Aorta (tissue), 5 donors: ENCODE measurements around the gene PDIK1L. TPM values are rescaled to one million over a fixed set of nuclear protein-coding genes. Genes with fewer than 3 reads are reported as not detected.

Experiments used
- ATAC-seq: fragments of 200-7000 bp; cut with Tn5 transposase; one replicate; pipeline ENCODE4 v1.9.1; 2022; ENCODE audit warnings: moderate library complexity; ENCODE audit not compliant: low FRiP score
- DNase-seq, 2 donors: peaks; one replicate each; pipeline ENCODE4 v3.0.0-alpha.2; 2020
- H3K27ac ChIP-seq, 2 donors: one replicate each; pipeline ENCODE4 v1.5.1; 2013; ENCODE audit warnings: low read length in 2 of 2, mild to moderate bottlenecking in 2 of 2, moderate library complexity in 2 of 2, control low read depth in 1 of 2, inconsistent platforms in 1 of 2, low read depth in 1 of 2
- H3K27me3 ChIP-seq, 2 donors: one replicate each; pipeline ENCODE4 v1.6.1; 2013; ENCODE audit warnings: control low read depth in 1 of 2, low read length in 1 of 2, mild to moderate bottlenecking in 1 of 2, moderate library complexity in 1 of 2; ENCODE audit not compliant: insufficient read depth in 2 of 2, control insufficient read depth in 1 of 2
- H3K36me3 ChIP-seq, 2 donors: one replicate each; pipeline ENCODE4 v1.6.1; 2013; ENCODE audit warnings: control low read depth in 1 of 2, low read length in 1 of 2, mild to moderate bottlenecking in 1 of 2; ENCODE audit not compliant: insufficient read depth in 2 of 2, control insufficient read depth in 1 of 2
- H3K4me1 ChIP-seq, 2 donors: one replicate each; pipeline ENCODE4 v1.6.1; 2013; ENCODE audit warnings: low read length in 2 of 2, control low read depth in 1 of 2, mild to moderate bottlenecking in 1 of 2, moderate library complexity in 1 of 2; ENCODE audit not compliant: insufficient read depth in 2 of 2, control insufficient read depth in 1 of 2
- H3K4me3 ChIP-seq, 2 donors: one replicate each; pipeline ENCODE4 v1.5.1; 2013; ENCODE audit warnings: low read length in 2 of 2, control low read depth in 1 of 2, mild to moderate bottlenecking in 1 of 2
- H3K9me3 ChIP-seq: one replicate; pipeline ENCODE4 v1.6.1; 2013; ENCODE audit warnings: mild to moderate bottlenecking, low read length; ENCODE audit not compliant: control insufficient read depth
- WGBS, 2 donors: extraction: QIAGEN DNeasy Blood & Tissue Kit; methylation state at CpG; one replicate each; pipeline ENCODE4 v1.1.7; 2013; 5-methylcytosine and 5-hydroxymethylcytosine counted together
- intact Hi-C, 2 donors: fragments of 100-400 bp; cut with DNase I; formaldehyde crosslinking; loops; one replicate each; pipeline versions ENCODE4 v1.14.2 to v1.15.0; 2022
- polyA plus RNA-seq, 2 donors: library from polyadenylated mRNA; stranded (reverse); fragments of 200-250 nt; gene quantifications; one replicate each; pipeline ENCODE4 v1.2.3, GENCODE V29; 2013
- total RNA-seq, 2 donors: library from RNA; stranded (reverse); fragmentation: NEBNext Ultra II Directional; extraction: Animal tissue kit (Norgen Biotek cat#: 25700); gene quantifications; one replicate each; pipeline ENCODE4 v1.2.1, GENCODE V29; 2021
- donor health status: healthy with polysubstance abuse.
- donor health status: Bipolar disorder and iron deficiency.
- donor health status: DM: no; HTN: no; CAD: no.
- donor health status: DM: no; HTN: no; CAD: no.
- donor health status: DM: yes; HTN: yes; CAD: no.

Gene PDIK1L
- total and polyA plus RNA-seq, 4 donors: 2.0 to 7.5 (median 5.1) TPM

- Histone ChIP-seq H3K36me3 (no peaks in the 10 kb centered on the region), H3K27ac (no peak overlapping the region), H3K9me3 (no peaks in the 10 kb centered on the region), H3K27me3 (no peaks in the 10 kb centered on the region), H3K4me3 (no peak overlapping the region), H3K4me1 (no peaks in the 10 kb centered on the region)
- 93 to 98% methylated on average over 2 of the region's 2 CpGs for WGBS, 2 donors
- intact Hi-C loops: no loop called here
- DNase-seq: no peak
- ATAC-seq: no peak
Observed at GRCh38 chr1:26132834-26133167, 21.2 kb downstream of the PDIK1L start.

- H3K27ac ChIP-seq: no peak overlapping the region
- H3K27me3 ChIP-seq: no peaks in the 10 kb centered on the region
- no peaks in the 10 kb centered on the region for H3K36me3 ChIP-seq
- H3K4me1 ChIP-seq: no peaks in the 10 kb centered on the region
- 92 to 94% methylated on average over 3 of the region's 3 CpGs for WGBS, 2 donors
- ATAC-seq (no peak), DNase-seq (no peak)
- no peaks in the 10 kb centered on the region for H3K9me3 ChIP-seq
- no peak overlapping the region for H3K4me3 ChIP-seq
- intact Hi-C loops: no loop called here
Observed at GRCh38 chr1:26134466-26134865, 22.8 kb downstream of the PDIK1L start.

- 40 to 57% methylated on average over 3 of the region's 3 CpGs for WGBS, 2 donors
Observed at GRCh38 chr1:26138974-26139558, 27.4 kb downstream of the PDIK1L start.

GRCh38 chr1:26142159-26142558 lies 30.5 kb downstream of the PDIK1L start:
- no peak for DNase-seq
- intact Hi-C loops: no loop called here
- Histone ChIP-seq H3K36me3 (no peaks in the 10 kb centered on the region), H3K9me3 (no peaks in the 10 kb centered on the region), H3K4me1 (no peaks in the 10 kb centered on the region), H3K4me3 (no peak overlapping the region), H3K27ac (no peak overlapping the region), H3K27me3 (no peaks in the 10 kb centered on the region)
- 83 to 86% methylated on average over 8 of the region's 8 CpGs for WGBS, 2 donors
- no peak for ATAC-seq

More at GRCh38 chr1:26138974-26139558, 27.4 kb downstream of the PDIK1L start:
- no peaks in the 10 kb centered on the region for H3K9me3 ChIP-seq
- no peak overlapping the region for H3K4me3 ChIP-seq
- intact Hi-C loops: no loop called here
- no peaks in the 10 kb centered on the region for H3K27me3 ChIP-seq
- no peak for ATAC-seq
- no peaks in the 10 kb centered on the region for H3K36me3 ChIP-seq
- no peaks in the 10 kb centered on the region for H3K4me1 ChIP-seq
- no peak overlapping the region for H3K27ac ChIP-seq
- no peak for DNase-seq

GRCh38 chr1:26145041-26145959 lies 33.7 kb downstream of the PDIK1L start:
- DNase-seq: peak; percentile 86 to 88
- Histone ChIP-seq H3K27ac (no peak overlapping the region), H3K4me1 (no peaks in the 10 kb centered on the region), H3K4me3 (no peak overlapping the region), H3K9me3 (no peaks in the 10 kb centered on the region), H3K27me3 (no peaks in the 10 kb centered on the region), H3K36me3 (no peaks in the 10 kb centered on the region)
- intact Hi-C loops: loop anchor here (2.0 to 5.0 kb wide), 2 partner anchors 40 to 108 kb away; no protein-coding TSS in a partner anchor
- 25 to 27% methylated on average over 19 of the region's 19 CpGs for WGBS, 2 donors
- peak; percentile 80 for ATAC-seq

- no peaks in the 10 kb centered on the region for H3K9me3 ChIP-seq
- H3K27ac ChIP-seq: no peak overlapping the region
- DNase-seq: no peak
- H3K4me1 ChIP-seq: no peaks in the 10 kb centered on the region
- ATAC-seq: no peak
- no peaks in the 10 kb centered on the region for H3K36me3 ChIP-seq
- intact Hi-C loops: loop anchor here (2.0 to 5.0 kb wide), 2 partner anchors 41 to 109 kb away; no protein-coding TSS in a partner anchor
- 30 to 40% methylated on average over 6 of the region's 6 CpGs for WGBS, 2 donors
- no peak overlapping the region for H3K4me3 ChIP-seq
- H3K27me3 ChIP-seq: no peaks in the 10 kb centered on the region
Observed at GRCh38 chr1:26145960-26146294, 34.3 kb downstream of the PDIK1L start.

GRCh38 chr1:26148887-26149286 lies 37.3 kb downstream of the PDIK1L start:
- intact Hi-C loops: loop anchor here (5.0 kb wide), 1 partner anchor 112 kb away; no protein-coding TSS in a partner anchor
- no peak overlapping the region for H3K27ac ChIP-seq
- ATAC-seq: no peak
- H3K9me3 ChIP-seq: no peaks in the 10 kb centered on the region
- no peak for DNase-seq
- H3K27me3 ChIP-seq: no peaks in the 10 kb centered on the region
- no peak overlapping the region for H3K4me3 ChIP-seq
- no peaks in the 10 kb centered on the region for H3K4me1 ChIP-seq
- H3K36me3 ChIP-seq: no peaks in the 10 kb centered on the region

GRCh38 chr1:26153966-26154532 lies 42.4 kb downstream of the PDIK1L start:
- no peaks in the 10 kb centered on the region for H3K36me3 ChIP-seq
- H3K27me3 ChIP-seq: no peaks in the 10 kb centered on the region
- intact Hi-C loops: no loop called here
- no peaks in the 10 kb centered on the region for H3K4me1 ChIP-seq
- peak in 1 of 2 donors; percentile 12 for DNase-seq
- ATAC-seq: no peak
- H3K4me3 ChIP-seq: no peak overlapping the region
- whole genome bisulfite sequencing, 2 donors: 44 to 54% methylated on average over 5 of the region's 5 CpGs
- no peaks in the 10 kb centered on the region for H3K9me3 ChIP-seq
- no peak overlapping the region for H3K27ac ChIP-seq
